ENCODE data around the gene NT5M.

The NT5M gene

DNA sequence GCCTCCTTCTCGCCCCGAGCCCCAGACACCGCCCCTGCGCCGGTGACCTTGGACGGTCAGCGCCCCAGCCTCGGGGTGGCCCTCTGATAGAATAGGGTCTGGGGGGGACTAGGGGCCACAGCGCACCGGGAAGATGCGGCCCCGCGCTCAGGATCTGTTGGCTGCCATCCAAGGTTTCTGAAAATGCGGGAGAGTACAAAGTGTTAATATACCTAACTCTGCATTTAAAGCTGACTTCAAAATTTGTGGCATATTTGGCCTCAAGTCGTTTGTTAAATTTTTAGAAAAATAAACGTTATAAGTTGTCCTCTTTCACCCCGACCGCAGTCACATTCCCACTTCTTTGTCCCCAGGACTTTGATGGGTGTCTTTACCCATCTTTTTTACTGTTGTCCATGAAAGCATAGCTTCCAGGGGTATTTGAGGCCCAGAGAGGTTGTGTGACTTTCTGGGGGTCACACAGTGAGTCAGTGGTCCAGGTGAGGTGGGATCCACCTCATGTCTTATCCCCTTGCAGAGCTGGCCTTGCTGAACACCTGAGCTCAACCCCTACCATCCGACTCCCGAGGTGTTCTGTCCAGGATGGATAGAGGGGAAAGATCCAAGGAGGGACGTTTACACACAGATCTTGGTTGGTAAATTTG is 796 bp downstream of the NT5M start:
- no peak for DNase-seq (ENCODE audit: low spot score)

DNA sequence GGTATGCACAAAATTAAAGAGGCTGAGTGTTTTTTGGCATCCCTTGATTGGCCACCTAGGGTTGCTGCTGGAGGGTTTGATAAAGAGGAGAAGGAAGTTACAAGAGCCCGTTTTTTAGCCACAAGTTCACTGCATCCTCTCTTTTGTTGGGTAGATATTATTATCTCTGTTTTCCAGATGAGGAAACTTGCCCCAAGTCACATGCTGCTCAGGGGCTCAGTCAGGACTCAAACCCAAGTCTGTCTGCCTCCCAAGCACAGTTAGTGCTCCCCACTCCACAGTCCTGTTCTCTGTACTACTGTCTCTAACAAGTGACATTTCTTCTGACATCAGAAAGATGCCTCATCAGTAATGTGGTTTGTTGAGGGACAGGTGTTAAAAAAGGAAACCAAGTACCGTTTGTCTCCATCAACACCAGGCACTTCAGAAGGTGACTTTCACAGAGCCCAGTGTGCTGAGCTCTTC is 1.4 kb downstream of the NT5M start:
- no peak for DNase-seq (ENCODE audit: low spot score)

DNA sequence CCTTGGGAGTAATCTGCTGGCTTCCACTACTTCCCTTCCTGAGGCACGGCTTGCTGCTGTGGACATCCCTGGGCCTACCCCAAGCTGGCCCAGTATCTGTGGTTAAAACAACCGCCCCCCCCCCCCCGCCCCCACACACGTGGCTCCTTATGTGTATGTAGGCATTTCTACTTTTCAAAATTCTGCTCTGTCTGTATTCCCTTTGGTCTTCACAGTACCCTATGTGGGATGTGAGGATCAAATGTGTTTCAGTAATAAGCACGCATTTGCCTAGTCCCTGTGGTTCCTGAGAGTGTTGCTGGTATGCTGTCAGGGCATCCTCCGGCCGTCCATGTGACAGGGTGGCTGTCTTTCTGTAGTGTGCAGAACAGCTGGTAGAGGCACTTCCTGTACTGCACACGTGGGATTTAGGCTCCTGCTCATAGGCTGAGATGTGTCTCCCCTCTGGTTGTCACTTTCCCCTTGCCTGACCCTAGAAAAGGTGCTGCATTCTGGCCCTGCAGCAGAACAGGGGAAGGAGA is 2.2 kb downstream of the NT5M start:
- DNase-seq (ENCODE audit: low spot score), result no peak

DNA sequence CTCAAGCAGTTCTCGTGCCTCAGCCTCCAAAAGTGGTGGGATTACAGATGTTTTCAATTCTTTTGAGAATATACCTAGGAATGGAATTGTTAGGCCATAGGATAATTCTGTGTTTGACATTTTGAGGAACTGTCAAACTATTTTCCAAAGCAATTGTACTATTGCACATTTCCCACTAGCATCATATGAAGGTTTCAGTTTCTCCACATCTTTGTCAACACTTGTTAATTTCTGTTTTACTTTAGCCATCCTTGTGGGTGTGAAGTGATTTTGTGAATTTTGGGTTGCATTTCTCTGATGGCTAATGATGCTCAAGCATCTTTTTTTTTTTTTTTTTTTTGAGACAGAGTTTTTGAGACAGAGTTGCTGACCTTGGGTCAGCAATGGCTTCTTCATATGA is 6.2 kb downstream of the NT5M start:
- DNase-seq (ENCODE audit: low spot score), result no peak

DNA sequence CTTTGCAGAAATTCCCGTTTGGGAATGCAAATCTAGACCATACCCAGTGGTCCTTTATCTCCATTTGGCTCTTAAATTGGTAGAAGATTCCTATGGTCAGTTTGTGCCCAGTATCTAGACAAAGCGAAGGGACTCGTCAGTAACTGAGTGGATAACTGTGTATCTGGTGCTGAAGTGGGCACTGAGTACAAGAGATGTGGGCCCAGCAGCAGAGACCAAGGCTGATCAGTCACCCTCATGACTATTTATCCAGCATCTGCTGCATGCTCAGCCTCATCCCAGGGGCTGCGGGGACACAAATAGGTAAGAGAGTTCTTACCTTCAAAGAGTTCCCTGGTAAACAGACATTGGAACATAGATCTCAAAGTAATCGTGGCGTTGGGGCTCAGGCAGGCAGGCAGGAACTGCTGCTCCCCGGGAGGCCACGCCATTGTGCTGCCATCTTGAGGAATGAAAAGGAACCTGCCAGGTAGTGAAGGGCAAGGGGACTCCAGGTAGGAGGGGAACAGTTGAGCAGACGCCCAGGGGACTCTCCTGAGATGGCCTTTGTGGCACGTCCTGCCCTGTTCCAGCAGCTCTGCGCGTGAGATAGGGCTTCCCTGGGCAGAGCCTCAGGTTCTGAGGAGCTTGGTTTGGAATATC is 10.3 kb downstream of the NT5M start:
- DNase-seq (ENCODE audit: low spot score), result no peak

DNA sequence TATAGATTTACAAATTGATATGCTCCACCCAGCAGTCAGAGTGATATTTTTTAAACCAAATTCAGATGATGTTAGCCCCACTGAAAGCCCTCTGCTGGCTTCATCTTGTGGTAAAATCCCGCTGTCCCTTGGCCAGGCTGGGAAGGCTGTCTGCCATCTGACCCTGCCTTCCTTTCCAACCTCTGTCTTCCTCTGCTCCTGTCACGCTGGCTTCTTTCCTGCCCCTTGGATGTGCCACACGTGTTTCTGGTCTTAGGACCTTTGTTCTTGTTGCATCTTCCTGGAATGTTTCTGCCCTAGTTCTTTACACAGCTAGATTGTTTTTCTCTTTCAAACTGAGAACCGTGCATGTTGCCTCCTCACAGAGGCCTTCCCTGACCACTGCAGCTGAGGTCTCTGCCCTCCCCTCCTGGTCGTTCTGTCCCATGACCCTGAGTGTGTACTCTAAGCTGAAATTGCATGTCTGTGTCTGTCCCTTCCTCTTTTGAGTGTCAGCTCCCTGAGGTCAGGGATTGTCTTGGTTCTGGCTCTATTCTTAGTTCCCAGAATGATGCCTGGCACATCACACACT is 11.4 kb downstream of the NT5M start:
- DNase-seq (ENCODE audit: low spot score), result no peak

DNA sequence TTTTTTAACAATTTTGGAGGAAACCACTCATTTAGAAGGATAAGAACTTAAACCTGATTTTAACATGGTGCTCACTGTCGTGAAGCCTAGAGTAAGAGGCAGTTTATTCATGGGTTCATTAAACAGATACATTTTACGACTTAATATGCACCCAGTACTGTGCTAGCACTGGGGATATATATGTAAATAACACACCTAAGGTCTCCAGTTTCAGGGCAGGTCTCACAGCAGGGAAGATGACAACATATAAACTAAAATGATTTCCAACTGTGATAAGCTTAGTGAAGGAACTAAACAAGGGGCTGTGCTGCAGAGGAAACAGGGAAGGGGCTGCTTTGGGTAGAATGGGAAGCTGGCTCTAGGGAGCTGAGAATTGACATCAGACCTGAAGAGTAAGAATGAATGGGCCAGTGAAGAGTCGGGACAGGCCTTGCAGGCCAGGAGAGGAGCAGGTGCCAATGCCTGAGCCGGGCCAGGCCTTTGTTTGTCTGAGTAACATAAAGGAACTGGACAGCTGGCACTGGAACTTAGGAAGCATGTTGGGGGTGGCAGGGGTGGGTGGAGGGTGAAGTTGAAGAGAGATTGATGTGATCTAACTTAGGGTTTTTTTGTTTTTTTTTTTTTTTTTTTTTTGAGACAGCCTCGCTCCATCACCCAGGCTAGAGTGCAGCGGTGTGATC is 12.1 kb downstream of the NT5M start:
- no peak for DNase-seq (ENCODE audit: low spot score)

DNA sequence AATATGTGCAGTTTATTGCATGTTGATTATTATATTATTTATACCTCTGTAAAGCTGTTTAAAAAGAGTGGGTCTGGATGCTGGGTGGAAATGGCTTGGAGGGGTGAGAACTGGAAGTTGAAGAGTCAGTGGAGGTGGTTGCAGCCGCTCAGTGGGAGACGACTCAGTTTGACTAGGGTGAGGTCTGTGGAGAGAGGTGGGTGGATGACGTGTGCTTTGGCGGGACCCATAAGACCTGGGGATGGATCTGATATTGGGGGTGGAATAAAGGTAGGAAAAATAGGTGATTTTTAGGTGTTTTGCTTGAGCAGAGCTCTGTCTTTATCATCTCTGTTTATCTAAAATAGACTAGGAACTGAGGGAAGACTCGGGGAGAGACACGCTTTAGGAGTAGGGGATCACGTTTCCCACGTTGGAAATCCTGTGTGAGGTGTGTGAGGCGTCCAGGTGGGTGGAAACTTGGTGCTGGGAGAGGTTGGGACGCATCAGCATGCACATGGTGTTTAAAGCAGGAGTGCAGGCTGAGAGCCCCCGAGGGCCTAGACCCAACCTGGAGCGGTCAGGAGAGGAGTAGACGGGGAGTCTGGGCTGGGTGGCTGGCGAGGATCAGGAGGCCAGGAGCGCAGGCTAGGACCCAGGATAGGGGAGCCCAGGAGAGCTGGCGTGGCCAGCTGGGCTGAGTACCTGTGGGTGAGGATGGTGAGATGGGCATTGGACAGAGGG is 17.2 kb downstream of the NT5M start:
- DNase-seq (ENCODE audit: low spot score), result no peak

DNA sequence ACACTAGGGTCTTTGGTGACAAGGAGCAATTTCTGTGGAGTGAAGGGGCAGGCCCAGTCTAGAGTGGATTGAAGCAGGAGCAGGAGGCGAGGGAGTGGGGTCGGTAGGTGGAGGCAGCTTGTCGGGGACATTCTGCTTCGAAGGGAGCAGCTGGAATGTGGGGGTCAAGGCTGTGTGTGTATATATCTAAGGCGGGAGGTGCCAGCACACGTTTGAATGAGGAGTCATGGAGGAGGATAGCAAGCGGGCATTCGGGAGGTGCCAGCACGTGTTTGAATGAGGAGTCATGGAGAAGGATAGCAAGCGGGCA is 17.7 kb downstream of the NT5M start:
- no peak for DNase-seq (ENCODE audit: low spot score)

DNA sequence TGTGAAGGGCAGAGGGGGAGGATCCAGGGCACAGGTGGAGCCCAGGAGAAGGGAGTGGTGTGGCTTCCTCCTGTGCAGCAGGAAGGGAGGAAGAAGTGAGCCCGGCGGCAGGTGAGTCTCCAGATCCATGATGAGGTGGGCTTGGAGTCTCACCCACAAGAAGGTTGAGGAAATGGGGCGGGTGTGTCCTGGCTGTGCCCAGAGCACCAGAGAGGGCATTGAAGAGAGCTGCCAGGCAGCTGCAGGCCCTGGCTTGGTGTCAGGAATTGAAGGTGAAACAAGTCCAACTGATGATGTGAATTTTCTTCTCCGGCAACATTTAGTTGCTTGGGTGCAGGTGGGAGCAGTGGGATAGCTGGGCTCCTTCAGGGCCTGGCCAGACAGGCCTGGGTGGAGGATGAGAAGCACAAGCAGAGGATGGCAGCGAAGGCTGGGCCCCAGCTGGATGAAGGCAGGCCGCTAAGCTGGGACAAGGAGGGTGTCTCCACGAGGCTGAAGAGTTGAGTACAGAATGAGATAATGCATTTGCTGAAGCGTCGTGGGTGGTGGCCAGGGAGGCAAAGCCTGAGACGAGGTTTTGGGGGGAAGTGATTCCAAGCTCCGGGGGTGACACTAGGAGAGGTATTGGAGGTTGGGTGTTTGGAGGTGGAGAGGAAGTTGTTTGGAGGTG is 18.3 kb downstream of the NT5M start:
- DNase-seq (ENCODE audit: low spot score), result no peak

DNA sequence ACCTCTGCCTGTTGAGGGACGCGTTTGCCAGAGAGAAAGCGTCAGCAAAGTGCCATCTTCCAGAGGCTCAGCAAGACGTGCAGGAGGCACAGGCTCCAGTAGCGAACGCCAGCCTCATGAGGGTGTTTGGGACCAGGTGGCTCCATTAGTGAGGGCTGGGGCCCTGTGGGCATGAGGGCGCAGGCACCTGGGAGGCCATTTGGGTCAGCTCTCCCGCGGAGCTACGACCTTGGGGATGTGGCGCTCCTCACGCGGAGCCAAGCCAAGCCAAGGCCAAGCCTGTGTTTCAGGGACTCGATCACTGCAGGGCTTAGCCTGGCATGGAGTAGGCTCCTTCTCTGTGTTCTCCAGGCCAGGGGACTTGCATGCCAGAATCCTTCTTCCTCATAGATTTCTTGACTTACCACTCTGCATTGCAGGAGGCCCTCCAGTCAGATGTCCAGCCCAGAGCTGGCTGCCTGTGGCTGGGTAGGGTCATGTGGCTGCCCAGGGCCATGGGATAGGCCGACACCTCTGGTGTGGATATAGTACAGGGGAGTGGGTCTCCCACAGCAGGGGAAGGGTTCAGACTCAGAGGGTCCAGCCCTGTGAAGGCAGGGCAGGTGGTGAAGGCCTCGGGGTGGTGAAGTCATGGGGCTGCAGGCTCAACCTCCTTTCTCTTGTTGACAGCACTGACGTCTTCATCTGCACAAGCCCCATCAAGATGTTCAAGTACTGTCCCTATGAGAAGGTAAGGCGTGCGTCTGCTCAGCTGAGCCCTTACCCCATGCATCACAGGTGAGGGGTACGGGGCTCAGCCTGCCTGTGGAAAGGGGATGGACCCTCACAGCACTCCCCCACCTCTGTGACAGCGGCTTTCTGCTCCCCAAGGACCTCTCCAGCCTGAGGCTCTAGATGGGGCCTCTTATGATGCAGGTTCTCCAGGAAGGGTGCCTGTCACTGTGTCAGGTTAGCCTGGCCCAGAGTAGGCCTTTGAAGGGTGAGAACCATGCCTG is 19.6 kb downstream of the NT5M start:
- DNase-seq (ENCODE audit: low spot score), result no peak

DNA sequence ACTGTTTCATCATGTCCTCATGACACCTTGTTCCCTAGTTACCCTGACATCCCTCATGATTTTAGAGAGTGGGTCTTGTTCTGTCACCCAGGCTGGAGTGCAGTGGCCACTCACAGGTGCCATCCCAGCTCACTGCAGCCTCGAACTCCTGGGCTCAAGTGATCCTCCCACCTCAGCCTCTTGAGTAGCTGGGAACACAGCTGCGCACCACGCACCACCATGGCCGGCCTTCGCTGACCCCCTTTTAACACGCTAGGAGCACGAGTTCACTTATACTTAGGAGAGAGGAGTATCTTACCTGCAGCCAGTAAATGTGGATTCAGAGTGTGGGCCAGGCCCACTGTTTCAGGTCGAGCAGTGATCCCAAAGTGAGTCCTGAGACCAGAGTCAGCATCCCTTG is 21.4 kb downstream of the NT5M start:
- DNase-seq (ENCODE audit: low spot score), result no peak

DNA sequence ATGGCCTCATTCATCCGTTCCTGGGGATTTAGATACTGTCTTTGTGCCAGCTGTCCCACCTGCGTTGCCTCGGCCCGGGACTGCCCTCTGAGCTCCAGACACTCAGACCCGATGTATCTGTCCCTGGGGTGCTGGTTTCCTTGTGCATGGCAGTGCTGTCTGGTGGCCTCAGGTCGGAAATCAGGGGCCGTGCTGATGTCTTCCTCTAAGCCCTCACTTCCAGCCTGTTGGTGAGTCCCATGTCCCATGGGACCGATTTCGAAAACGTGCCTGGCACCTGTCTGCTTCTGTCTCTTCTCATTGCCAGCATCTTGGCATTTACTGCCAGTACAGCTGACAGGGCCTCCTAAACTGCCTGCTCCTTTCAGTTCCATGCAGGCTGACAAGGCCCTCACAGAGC is 22.1 kb downstream of the NT5M start:
- no peak for DNase-seq (ENCODE audit: low spot score)

DNA sequence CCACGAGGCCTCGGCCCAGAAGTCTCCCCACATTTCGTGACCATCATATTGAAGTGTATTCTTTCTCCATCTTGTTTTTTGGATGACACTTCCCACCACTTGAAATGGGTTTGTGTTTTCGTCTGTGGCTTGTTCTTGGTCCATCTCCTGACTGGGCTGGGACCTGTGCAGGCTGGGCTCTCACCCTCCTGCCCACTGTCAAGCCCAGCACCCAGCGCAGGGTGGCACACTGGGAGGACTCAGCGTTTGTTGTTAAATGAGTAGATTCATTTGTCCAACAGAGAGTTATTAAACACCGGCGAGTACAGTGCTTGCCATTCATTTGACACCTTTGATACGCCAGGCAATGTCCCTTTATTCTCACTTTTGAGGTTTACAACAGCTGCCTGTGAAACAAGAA is 22.6 kb downstream of the NT5M start:
- DNase-seq (ENCODE audit: low spot score), result no peak

DNA sequence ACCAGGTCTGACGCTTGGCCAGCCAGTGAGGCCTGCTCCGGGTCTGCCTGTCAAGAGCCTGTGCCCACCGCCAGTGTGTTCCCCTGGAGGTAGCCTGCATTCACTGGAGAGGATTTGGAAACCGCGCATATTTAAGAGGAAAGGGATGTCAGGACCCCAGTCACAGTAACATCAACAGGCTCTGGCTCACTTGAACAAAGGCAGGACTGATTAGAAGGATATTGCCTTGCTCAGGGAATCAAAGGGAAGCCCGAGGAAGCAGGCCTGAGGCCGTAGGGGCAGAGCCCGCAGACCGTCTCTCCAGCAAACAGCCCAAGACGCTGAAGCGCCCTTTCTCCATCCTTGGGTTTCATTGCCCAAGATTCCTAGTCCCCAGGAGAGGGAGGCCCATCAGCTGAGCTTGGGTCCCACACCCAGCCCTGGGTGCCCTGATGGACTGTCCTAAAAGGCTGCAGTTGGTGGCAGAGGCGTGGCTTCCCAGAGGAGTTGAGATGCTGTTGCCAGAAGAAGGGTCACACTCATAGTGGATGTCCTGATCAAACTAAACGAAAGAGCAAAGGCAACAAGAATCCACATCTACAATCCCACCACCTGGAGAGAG is 23.2 kb downstream of the NT5M start:
- DNase-seq (ENCODE audit: low spot score), result no peak

DNA sequence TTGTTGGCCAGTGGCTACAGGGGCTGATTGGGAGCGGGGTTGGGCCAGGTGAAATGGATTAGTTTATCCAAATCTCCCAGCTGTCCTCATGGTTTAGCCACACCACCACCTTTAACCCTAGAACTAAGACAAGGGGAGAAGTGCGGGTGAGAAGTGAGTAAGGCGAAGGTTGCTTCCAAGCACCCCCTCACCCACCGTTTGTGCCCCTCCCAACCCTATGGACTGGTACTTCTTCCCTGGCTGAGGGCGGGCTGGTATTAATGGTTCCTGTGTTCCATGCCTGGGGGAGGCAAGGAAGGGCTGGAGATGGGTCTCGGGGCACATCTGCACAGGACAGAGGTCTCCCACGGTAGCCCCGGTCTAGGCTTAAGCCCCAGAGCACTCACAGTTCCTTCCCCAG is 25.1 kb downstream of the NT5M start:
- DNase-seq (ENCODE audit: low spot score), result no peak

DNA sequence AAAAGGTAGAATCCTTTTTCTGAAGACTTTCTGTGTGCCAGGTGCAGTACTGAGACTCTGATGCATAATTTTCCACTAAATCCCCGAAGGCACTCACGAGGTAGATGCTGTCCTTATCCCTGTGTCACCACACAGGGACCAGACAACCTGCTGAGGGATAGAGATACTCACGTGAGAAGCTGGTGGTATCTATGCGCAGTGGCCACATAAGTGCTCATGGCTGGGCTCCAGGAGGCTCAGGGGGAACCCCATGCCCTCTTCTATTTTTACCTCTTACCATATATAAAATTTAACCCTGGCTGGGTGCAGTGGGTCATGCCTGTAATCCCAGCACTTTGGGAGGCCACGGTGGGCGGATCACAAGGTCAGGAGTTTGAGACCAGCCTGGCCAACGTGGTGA is 38.3 kb downstream of the NT5M start:
- no peak for DNase-seq (ENCODE audit: low spot score)

DNA sequence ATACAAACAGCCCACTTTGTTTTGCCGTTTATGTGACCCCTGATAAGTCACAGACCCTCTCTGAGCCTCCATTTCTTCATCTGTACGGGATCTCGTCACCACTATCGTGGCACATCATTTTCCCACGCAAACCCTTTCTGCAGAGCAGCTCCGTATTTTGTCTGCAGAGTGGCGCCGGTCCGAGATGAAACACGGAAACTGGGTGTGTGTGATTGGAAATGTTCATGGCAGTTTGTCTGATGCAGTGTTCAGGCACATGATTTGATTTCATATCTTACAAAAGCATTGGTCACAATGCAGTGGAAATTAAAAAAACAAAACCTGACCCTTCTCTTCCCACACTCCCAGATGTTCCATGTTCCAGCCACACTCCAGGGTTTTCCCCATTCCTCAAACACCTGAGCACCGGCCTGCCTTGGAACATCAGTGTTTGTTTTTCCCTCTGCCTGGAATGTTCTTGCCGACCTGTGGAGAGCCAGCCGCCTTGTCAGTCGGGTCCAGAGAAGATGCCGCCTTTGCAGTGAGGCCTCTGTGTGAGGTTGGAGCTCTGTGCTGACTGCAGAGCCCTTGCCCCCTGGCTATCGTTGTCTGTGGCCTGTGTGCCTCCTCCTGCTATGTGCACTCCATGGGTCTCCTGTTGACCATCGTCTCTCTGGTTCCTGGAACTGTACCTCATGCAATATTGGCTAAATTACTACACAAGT is 39.2 kb downstream of the NT5M start:
- DNase-seq (ENCODE audit: low spot score), result no peak

DNA sequence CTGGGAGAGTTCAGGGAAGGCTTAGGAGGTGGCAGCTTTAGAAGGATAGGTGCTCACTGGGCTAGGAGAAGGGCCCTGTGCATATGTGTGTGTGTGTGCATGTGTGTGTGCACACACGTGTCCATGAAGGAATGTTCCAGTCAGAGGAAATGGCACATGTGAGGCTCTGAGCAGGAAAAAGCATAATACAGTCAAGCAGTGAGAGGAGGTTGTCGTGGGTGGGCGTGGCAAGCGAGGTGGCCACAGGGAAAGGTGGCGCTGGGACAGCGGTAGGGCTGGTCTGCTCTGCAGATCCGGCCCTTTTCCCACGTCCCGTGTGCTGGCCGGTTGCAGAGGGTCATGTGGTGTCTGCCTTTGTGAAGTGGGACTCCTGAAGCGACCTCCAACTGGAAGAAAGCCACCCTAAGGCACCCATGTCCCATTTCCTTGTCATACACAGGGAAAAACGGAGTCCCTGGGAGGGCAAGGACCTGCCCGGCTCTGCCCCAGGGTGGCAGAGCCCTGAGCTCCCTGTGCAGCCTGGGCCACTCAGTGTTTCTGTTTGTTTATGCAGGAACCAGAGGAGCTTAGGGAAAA is 40.1 kb downstream of the NT5M start:
- no peak for DNase-seq (ENCODE audit: low spot score)

Data from LoVo (cell line).